ENCODE results near the gene RPL36.

RPL36 gene

DNA sequence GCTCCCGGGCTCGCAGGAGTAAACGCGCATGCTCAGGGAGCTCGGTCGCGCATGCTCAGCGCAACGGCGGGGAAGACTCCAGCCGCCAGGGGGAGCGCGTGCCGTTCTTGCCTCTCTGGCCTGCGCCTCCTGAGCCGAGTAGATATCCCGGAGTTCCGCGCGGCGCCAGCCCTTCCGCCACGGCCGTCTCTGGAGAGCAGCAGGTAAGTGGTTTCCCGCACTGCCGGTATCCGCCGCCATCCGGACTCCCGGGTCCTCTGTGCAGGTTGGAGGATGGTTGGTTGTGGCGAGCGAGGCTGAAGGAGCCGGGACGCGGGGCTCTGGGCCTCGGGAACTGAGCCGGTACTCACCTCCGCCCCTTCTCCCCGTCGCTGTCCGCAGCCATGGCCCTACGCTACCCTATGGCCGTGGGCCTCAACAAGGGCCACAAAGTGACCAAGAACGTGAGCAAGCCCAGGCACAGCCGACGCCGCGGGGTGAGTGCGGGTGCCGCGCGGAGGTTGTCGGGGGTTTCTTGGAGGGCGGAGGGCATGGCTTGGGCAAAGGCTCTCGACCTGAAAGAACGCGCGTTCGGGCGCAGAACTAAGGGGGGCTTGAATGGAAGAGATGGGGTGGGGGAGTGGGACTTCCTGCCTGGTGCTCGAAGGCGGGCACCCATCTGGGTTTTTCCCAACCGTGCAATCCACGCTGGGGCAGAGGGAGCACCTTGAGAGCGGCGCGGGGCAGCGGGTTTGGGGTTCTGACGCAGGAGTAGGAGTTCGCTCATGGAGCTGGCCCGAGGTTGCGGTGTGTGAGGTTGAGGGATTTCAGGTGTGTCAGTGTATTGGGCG lies at the start of gene RPL36:
RPL36 (plus strand) TSS at position 171 of the 830 bp plus-strand sequence; CDS start at position 384, 213 bp downstream.
- peak; percentile 100 for DNase-seq

DNA sequence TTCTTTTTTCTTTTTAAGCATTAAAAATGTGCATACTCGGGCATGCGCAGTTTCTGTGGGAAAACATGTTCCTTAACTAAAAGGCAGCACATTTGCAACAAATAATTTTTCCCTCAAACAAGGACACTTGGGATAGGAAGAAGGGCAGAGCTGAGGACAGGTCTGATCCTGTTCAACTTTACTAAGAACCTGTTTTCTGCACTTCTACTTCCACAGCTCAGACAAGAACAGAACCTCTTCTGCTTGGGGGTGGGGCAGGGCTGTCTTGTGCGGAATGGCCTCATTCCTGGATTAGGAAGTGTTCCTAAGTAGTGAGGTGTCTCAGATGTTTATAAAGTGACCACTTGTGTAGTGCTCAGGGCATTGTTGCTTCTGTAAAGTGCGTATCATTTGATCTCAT lies 48.9 kb upstream of the RPL36 start:
- DNase-seq: no peak

GRCh38 chr19:5642204-5642603 lies 47.9 kb upstream of the RPL36 start:
- DNase-seq: no peak

- no peak for DNase-seq
Measured at GRCh38 chr19:5643060-5643459, 47.0 kb upstream of the RPL36 start.

GRCh38 chr19:5644037-5644436 lies 46.1 kb upstream of the RPL36 start:
- DNase-seq: no peak

DNA sequence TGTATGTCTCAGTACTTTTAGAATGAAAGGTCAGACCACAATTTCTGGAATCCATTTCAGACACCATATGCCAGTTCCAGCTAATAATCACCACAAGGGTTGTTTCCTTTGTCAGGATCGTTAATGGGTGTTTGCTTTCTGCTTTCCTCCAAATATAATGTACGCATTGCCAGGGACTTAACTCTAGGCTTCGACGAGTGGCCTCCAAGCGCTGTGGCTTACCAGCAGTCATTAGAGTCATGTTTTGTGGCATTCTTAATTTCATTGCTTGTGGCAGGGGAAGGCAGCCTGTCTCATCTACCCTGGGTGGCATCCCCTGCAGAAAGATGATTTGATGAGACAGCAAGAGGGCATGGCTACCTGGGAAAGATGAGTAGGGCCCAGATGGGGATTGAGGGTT lies 44.7 kb upstream of the RPL36 start:
- no peak for DNase-seq

DNA sequence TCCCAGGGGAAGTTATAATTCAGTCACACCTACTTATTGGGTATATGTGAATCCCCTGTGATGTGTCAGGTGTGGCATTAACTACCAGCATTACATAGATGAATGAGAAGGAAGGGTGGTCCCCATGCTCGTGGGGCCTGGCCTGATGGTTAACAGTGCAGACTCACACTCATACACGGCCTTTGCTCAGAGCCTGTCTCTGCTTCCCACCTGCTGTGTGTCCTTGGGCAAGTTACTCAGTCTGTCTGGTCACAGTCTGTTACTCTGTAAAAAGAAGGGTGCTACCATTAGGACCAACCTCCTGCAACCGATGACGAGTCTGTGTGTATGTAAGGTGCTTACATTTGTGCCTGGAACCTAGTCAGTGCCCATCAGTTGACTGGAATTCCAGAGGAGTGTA lies 43.4 kb upstream of the RPL36 start:
- DNase-seq: no peak

- no peak for DNase-seq
Measured at GRCh38 chr19:5648464-5648863, 41.6 kb upstream of the RPL36 start.

- DNase-seq: no peak
Measured at GRCh38 chr19:5651361-5651760, 38.7 kb upstream of the RPL36 start.

DNA sequence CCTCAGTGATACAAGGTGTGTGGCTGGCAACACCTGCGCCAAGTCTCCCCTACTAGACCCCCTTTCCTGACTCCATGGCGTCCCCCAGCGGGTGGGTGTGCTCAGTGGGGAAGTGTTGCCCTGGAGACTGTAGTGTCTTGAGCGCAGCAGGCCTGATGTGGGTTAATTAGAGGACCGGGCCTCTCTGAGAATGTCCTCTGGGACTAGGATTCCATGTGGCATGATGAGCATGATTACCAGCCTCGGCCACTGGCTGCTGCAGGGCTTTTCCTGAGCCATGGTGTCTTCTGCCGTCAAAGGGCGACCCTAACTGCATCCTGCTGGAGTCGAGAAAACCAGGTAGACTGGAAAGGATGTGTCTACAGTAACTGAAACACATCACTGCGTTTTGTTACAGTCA lies 37.8 kb upstream of the RPL36 start:
- DNase-seq: no peak

GRCh38 chr19:5654931-5655330 lies 35.2 kb upstream of the RPL36 start:
- DNase-seq: no peak

DNA sequence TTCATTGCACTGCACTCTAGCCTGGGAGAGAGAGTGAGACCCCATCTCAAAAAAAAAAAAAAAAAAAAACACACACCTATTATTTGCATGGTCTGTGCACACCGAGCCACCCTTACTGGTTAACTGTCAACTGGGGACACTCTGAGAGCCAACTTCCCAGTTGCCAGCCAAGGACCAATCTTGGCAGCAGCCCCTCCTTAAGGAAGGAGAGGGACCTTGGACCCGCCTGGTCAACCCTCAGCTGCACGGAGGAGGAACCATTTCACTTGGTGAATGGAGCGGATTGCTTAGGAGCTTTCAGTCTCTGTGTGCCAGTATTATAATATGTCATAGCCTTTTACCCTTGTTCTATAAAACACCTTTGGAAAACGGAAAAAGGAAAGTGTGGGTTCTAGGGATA lies 34.7 kb upstream of the RPL36 start:
- no peak for DNase-seq

GRCh38 chr19:5661483-5661882 lies 28.6 kb upstream of the RPL36 start:
- no peak for DNase-seq

DNA sequence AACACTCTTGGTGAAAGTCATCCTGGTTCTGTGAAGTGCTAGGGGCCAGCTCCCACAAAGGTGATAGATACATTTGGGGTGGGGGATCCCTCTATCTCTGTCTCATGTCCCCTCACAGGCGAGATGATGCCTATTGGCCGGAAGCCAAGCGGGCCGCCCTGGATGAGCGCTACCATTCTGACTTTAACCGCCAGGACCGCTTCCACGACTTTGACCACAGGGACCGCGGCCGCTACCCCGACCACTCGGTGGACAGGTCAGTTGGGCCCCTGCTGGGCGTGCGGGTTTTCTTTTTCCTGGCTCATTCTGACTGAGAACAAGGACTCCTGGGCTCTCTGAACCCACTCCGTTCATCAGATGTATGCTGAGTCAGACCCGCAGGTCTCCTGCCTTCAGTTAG lies 26.2 kb upstream of the RPL36 start:
- DNase-seq: no peak

DNA sequence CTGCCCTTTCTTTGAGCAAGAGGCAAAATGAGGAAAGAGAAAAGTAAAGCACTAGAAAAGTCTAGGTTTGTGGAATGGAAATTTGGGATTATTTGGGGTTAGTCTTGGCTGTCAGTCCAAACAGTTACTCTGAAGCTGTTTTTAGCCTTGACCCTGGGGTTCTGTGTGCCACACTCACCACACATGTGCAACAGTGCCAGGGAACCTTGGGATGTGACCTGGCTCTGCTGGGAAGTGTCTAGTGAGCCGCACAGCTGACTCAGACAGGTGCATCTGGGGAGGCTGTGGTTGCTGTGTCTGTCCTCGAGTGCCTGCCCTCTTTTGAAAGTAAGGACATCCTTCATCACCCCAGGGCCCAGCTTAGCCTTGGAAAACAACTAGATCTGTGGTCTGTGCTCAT lies 25.6 kb upstream of the RPL36 start:
- no peak for DNase-seq

DNA sequence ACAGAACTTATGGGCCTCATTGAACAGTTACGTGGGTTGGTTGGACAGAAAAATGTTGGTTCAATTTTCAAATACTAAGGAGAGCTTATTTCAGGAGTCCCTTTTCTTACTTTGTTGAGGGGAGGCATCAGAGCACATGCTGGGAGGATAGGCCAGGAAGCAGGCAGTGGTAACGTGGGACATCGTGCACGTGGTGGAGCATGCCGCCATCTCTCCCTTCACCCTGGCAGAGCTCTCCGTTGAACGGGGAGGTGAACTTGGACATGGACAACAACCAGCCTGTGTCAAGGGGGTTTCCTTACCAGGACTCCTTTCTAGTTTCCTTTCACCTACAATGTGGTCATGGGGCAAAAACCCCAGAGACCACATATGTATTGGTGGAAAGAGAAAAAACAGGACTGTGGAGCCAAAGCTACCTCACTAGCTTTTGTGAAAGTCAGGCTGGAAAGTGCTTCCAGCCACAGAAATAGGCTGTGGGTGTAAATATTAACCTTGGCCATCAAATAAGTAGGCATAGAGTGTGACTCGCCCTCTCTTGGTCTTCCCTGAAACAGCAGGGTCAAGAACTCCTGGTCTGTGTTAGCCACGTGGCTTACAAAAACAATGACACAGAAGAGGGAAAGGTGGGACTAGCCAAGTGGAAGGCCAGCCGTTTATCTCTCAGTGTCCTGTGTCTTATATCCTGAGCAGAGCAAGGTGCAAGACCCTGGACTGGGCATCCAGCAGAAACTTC lies 24.1 kb upstream of the RPL36 start:
- no peak for DNase-seq

DNA sequence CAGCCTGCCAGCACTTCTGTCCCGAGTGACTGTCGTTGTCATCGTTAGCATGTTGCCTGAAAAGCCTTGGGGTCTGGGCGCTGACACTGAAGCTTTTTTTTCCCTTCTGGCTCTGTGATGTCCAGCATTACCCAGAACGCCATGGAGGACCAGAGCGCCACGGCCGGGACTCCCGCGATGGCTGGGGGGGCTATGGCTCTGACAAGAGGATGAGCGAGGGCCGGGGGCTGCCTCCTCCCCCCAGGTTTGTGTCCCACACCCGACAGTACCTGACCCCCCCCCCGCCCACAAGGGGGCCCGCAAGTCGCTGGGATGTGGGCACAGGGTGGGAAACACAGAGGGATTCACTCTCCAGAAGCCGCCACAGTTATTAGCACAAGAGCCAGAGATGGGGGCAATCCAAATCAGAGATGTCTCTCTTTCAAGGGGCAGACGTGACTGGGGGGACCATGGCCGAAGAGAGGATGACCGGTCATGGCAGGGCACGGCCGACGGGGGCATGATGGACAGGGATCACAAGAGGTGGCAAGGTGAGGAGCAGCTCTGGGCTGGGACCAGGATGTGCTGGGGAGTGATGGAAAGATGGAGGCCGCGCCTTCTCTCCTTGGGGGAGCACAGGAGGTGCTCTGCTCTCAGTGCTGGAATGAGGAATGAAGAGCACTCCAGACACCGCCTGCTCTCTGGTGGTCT lies 23.0 kb upstream of the RPL36 start:
- DNase-seq: no peak

GRCh38 chr19:5667751-5668271 lies 22.3 kb upstream of the RPL36 start:
- DNase-seq: no peak

- DNase-seq: no peak
Measured at GRCh38 chr19:5669212-5669611, 20.9 kb upstream of the RPL36 start.

GRCh38 chr19:5671600-5671999 lies 18.5 kb upstream of the RPL36 start:
- no peak for DNase-seq

DNA sequence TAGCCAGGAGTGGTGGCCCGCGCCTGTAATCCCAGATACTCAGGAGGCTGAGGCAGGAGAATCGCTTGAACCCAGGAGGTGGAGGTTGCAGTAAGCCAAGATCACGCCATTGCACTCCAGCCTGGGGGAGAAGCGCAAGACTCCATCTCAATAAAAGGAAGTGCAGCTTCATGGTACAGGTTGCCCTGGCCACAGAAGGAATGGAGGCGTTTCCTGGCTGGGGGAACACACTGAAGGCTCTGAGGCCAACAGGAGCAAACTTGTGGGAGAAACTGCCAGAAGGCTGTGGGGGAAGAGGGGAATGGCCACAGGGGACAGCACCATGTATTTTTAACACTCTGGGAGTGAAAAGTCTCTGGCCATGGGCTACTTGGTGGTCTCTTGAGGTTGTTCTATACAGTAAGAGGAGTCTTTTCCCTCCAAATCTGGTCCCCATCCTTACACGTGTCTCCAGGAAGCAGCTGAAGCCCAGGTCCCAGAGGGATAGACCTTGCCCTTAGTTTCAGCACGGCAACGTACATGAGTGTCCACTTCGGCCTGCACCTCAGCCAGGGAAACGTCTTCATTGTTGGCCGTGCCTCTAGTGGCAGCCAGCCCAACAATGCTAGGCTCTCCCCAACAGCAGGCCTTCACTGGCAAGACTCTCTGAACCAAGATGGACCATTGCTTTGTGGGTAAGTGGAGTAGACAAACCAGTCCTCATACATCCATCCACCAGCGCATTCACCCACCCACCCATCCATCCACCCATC lies 17.2 kb upstream of the RPL36 start:
- no peak for DNase-seq

GRCh38 chr19:5673752-5674151 lies 16.3 kb upstream of the RPL36 start:
- no peak for DNase-seq

GRCh38 chr19:5674714-5675113 lies 15.4 kb upstream of the RPL36 start:
- DNase-seq: no peak
